T-helper 2 cell treated with Interferon-gamma antibody and Interleukin-4, amounts not matched to agents 5 μg/mL and 100 μg/mL, for 36 hours (primary cell): Measurements from ENCODE around the gene ARHGAP24.

Source experiments
- DNase-seq: peaks from one replicate; pipeline ENCODE4 v3.0.0; 2021; ENCODE audit warnings: low spot score
- H3K27ac Mint-ChIP-seq: one replicate; pipeline ENCODE4 v1.8.0; 2021; ENCODE audit warnings: mild to moderate bottlenecking, mixed read lengths
- H3K27me3 Mint-ChIP-seq: one replicate; pipeline ENCODE4 v1.8.0; 2021; ENCODE audit warnings: low read depth, mixed read lengths
- H3K36me3 Mint-ChIP-seq: one replicate; pipeline ENCODE4 v1.8.0; 2021; ENCODE audit warnings: low read depth, mixed read lengths
- H3K4me1 Mint-ChIP-seq: one replicate; pipeline ENCODE4 v1.8.0; 2021; ENCODE audit warnings: low read depth, mixed read lengths
- H3K4me3 Mint-ChIP-seq: one replicate; pipeline ENCODE4 v1.8.0; 2022; ENCODE audit warnings: mild to moderate bottlenecking, moderate library complexity, mixed read lengths
- H3K9me3 Mint-ChIP-seq: one replicate; pipeline ENCODE4 v1.8.0; 2021; ENCODE audit warnings: mixed read lengths

ARHGAP24 gene

DNA sequence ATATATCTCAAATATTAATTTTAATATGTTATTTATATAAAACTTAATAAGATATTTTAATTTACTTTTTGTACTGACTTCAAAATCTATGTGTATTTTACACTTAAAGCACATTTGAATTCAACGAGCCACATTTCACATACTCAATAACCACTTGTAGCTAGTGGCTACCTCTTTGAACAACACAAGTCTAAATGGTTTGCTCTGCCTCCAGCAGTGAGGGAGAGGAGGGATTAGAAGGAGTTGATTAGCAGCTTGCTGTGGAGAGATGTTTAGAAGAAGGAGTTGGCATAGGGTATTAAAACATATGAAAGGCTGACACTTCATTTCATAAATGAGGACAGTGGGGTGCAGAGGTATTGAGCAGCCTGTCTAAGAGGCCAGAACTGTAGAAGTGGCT lies 124.0 kb downstream of the ARHGAP24 start:
- no peaks in the 10 kb centered on the region for H3K9me3 Mint-ChIP-seq
- no peak overlapping the region for H3K27ac Mint-ChIP-seq
- DNase-seq = no peak
- H3K27me3 Mint-ChIP-seq = no peaks in the 10 kb centered on the region
- H3K36me3 Mint-ChIP-seq = no peaks in the 10 kb centered on the region
- no peak overlapping the region for H3K4me3 Mint-ChIP-seq
- no peaks in the 10 kb centered on the region for H3K4me1 Mint-ChIP-seq

DNA sequence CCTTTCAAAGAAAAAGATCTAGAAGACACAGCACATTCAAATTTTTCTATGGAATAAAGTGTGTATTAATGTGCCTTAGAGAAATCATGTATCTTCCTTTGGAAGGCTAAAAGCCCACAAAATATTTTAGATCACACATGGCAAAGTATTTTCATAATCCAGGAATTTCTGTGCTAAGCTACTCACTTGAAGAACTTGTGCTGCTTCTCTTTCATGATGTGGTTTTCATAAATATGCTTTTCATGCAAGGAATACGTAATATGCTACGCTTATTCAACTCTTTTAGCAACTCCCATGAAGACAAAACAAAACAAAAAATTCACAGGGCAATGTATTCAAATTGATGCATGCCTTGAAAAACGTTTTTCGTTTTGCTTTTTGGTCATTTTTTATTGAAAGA lies 125.6 kb downstream of the ARHGAP24 start:
- H3K27ac Mint-ChIP-seq = no peak overlapping the region

DNA sequence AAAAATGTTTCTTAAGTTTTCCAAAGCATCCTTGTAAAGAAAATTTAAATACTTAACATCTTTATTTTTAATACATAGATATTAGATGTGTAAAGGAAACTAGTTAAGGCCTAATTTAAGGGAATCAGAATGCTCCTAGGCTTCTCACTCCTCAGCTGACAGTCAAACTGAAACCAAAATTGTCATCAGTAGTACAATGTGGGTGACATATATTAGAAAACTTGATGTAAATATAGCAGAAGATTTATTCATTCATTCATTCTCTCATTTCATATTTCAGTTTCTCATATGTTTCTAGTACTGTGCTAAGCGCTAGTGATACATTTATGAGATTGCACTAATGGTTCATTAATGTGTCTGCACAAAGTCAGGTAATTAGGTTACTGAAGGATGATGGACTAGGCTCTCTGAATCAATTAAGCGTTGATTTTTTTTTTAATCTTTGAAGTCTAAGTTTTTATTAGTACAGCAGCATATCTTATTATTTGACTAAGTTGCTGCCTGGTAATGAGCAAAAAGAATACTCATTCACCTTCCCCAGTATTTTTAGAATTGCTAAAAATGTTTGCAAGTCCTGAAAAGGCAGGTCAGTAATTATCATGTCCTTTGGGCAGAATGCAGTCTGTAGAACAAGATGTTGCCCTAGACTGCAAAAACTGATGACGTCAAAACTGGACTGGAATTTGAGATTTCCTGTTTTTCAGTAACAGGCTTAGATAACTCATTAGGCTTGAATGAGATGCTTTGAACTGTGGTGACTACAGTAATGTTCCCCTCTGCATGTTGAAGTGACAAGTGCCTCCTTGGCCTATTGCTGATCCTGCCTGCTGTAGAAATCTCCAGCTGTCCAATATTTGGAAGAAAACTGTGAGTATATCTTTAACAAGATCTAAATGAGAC lies 128.7 kb downstream of the ARHGAP24 start:
- Mint-ChIP-seq H3K9me3 (no peaks in the 10 kb centered on the region), H3K27me3 (no peaks in the 10 kb centered on the region), H3K4me3 (no peak overlapping the region), H3K36me3 (no peaks in the 10 kb centered on the region), H3K4me1 (no peaks in the 10 kb centered on the region), H3K27ac (no peak overlapping the region)
- DNase-seq = no peak

More for the DNA sequence above, 125.6 kb downstream of the ARHGAP24 start:
- Mint-ChIP-seq H3K9me3 (no peaks in the 10 kb centered on the region), H3K36me3 (no peaks in the 10 kb centered on the region), H3K4me1 (no peaks in the 10 kb centered on the region), H3K4me3 (no peak overlapping the region), H3K27me3 (no peaks in the 10 kb centered on the region)
- no peak for DNase-seq

DNA sequence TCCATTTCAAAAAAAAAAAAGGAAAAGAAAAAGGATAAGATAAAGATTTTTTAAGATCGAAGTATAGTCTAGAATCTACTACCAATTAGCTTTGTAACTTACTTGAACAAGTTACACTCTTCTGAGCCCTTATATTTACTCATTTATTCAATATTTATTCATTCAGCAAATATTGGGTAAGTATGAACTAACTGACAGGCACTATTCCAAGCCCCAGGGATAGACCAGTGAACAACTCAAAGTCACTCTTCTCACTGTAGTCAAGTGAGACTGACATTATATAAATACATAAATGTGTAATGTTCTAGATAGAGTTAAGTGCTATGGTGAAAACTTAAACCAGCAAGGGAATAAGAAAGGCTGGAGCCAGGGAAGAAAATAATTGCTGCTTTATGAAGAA lies 131.6 kb downstream of the ARHGAP24 start:
- Mint-ChIP-seq H3K4me3 (no peak overlapping the region), H3K4me1 (no peaks in the 10 kb centered on the region), H3K36me3 (no peaks in the 10 kb centered on the region), H3K27me3 (no peaks in the 10 kb centered on the region), H3K27ac (no peak overlapping the region), H3K9me3 (no peaks in the 10 kb centered on the region)
- no peak for DNase-seq

DNA sequence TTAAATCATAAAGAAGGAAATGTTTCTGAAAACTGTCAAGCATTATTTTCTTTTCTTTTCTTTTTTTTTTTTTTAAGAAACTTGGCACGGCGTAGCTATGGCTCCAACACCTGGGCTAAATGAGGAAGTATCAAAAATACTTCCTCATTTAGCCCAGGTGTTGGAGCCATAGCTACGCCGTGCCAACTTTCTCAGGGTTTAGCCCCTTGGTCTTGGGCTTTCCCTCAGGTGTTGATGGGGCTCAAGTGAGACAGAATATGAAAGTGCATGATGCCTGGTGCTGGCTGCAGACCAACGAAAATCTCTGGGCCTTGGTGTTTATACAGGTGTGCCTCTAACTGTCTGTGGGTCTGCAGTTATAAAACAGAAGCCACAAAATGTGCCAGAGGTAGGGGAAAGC lies 132.7 kb downstream of the ARHGAP24 start:
- Mint-ChIP-seq H3K4me3 (no peak overlapping the region), H3K9me3 (no peaks in the 10 kb centered on the region), H3K4me1 (no peaks in the 10 kb centered on the region), H3K27ac (no peak overlapping the region), H3K36me3 (no peaks in the 10 kb centered on the region), H3K27me3 (no peaks in the 10 kb centered on the region)
- no peak for DNase-seq

DNA sequence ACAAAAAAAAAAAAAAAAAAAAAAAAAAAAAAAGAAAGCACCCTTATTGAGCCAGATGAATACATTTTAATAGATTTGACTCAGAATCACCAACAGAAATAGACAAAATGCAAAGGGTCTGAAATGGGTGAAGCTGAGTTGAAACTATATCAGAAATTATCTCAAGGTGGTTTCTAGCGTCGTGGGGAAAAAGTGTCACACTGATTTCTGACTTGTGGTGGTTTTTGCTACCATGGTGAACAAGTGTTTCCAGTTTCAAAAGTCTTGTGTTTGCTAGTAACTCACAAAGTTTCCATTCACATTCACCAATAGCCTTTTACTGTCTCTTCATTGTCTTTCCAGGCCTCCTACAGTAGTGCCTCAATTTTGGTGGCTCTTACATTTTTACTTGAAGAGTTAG lies 135.5 kb downstream of the ARHGAP24 start:
- Mint-ChIP-seq H3K4me1 (no peaks in the 10 kb centered on the region), H3K27ac (no peak overlapping the region), H3K27me3 (no peaks in the 10 kb centered on the region), H3K9me3 (no peaks in the 10 kb centered on the region), H3K36me3 (no peaks in the 10 kb centered on the region), H3K4me3 (no peak overlapping the region)
- no peak for DNase-seq

DNA sequence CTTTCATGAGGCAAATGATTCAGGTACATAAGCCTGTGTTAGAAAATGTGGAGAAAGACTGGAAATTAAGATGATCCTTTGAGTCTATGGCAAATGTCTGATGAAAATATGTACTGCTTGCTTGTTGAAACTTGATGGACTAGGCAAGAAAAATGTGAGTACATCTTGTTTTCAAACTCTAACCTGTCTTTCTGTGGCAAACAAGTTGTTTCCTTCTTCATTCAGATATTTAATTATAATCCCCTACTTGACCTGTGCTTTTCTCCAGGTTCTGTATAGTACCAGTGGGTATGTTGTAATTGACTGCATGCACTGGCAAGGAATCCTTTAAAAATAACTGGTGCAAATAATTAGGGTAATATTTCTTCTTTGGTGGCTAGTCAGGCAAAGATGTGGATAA lies 136.7 kb downstream of the ARHGAP24 start:
- H3K4me3 Mint-ChIP-seq = no peak overlapping the region
- no peaks in the 10 kb centered on the region for H3K9me3 Mint-ChIP-seq
- no peak for DNase-seq
- no peaks in the 10 kb centered on the region for H3K4me1 Mint-ChIP-seq
- no peaks in the 10 kb centered on the region for H3K27me3 Mint-ChIP-seq
- no peaks in the 10 kb centered on the region for H3K36me3 Mint-ChIP-seq
- no peak overlapping the region for H3K27ac Mint-ChIP-seq

DNA sequence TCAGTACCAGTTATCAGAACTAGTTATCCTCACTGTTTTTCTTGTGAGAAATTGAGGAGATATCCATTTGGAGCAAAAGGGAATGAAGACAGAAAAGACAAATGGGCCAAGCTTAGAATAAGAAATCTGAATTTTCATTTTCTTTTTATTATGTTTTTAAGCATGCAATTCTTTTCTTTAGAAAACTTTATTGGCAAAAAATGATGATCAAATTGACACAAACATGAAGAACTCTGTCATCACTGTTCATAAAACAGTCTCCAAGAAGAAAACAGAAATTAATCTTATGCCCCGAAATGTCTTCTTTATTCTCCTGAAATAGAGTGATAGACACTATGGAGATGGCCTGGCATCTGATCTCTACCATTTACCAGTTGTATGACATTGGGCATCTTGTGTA lies 139.0 kb downstream of the ARHGAP24 start:
- no peak for DNase-seq
- Mint-ChIP-seq H3K4me3 (no peak overlapping the region), H3K27ac (no peak overlapping the region), H3K27me3 (no peaks in the 10 kb centered on the region), H3K36me3 (no peaks in the 10 kb centered on the region), H3K4me1 (no peaks in the 10 kb centered on the region), H3K9me3 (no peaks in the 10 kb centered on the region)

DNA sequence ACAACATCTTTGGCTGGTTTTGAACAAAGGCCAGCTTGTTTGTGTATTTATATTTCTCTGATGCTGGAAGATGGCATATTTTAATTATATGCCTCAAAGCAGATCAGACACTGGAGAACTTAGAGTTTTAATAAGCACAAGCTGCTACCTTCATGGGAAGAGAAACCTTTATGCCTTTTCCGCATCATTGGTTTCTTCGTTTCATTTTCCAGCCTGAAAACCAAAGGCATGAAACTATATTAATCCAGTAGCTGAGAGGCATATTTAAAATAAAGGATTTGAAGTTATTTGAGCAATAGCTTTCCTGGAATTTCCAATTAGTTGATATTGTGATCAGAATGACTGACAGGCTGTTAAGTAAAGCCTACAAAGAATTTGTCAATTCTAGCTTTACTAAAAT lies 141.0 kb downstream of the ARHGAP24 start:
- H3K36me3 Mint-ChIP-seq = no peaks in the 10 kb centered on the region
- no peak overlapping the region for H3K27ac Mint-ChIP-seq
- no peaks in the 10 kb centered on the region for H3K9me3 Mint-ChIP-seq
- no peaks in the 10 kb centered on the region for H3K27me3 Mint-ChIP-seq
- no peak for DNase-seq
- no peak overlapping the region for H3K4me3 Mint-ChIP-seq
- H3K4me1 Mint-ChIP-seq = no peaks in the 10 kb centered on the region

DNA sequence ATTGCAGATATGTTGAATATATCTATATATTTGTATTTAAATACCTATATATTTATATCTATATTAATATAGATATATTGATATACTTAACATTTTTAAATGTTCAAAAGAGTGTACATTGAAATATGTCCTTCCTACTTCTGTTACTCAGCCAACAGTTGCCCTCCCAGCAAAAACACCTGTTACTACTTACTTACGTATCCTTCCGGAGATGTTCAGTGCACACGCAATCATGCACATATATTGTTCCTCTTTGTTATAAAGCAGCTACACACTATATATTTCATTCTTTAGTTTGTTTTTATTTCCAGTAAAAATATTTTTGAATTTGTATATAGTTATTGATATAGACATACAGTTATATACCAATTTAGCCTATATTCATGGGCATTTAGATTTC lies 142.3 kb downstream of the ARHGAP24 start:
- Mint-ChIP-seq H3K27me3 (no peaks in the 10 kb centered on the region), H3K4me1 (no peaks in the 10 kb centered on the region), H3K4me3 (no peak overlapping the region), H3K9me3 (no peaks in the 10 kb centered on the region), H3K27ac (no peak overlapping the region), H3K36me3 (no peaks in the 10 kb centered on the region)
- no peak for DNase-seq

DNA sequence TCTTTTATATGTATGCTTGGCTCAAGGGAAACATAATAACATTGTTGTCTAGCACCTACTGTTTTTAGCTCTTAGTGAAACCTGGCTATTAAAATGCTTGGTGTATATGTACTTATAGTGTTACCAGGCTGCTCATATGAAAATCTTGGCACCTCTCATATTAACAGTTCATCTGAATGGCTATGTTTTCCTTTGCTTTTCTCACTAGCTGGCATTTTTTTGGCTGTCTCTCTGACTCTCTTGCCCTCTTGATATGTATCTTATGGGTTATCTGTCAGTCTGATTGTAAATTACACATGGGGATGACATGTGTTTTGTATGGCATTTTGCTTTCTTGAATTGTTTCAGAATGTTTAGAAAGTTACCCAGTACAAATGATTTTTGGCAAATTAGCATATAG lies 158.0 kb downstream of the ARHGAP24 start:
- H3K36me3 Mint-ChIP-seq = no peaks in the 10 kb centered on the region
- no peak overlapping the region for H3K4me3 Mint-ChIP-seq
- no peaks in the 10 kb centered on the region for H3K27me3 Mint-ChIP-seq
- H3K9me3 Mint-ChIP-seq = peaks cover 8% of the 10 kb centered on the region
- H3K4me1 Mint-ChIP-seq = no peaks in the 10 kb centered on the region
- no peak overlapping the region for H3K27ac Mint-ChIP-seq
- DNase-seq = no peak

DNA sequence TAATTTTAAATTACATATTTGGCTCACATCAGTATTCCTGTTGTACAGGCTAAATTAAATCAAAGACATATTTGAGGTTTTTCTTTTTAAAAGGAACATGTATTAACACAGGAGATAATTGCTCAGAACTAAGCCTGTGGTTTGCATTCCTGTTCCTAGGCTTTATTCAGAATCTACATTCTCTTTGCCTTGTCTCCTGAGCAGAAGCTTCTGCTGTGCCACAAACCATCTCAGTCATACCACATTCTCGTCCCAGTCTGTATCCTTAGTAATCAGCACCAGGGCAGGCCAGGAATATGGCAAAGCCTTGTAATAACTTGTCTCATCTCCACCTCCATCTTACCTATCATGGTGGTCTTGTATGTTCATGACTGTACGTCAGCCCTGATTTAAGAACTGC lies 162.8 kb downstream of the ARHGAP24 start:
- Mint-ChIP-seq H3K27ac (no peak overlapping the region), H3K4me1 (no peaks in the 10 kb centered on the region), H3K27me3 (no peaks in the 10 kb centered on the region), H3K9me3 (no peaks in the 10 kb centered on the region), H3K36me3 (no peaks in the 10 kb centered on the region), H3K4me3 (no peak overlapping the region)
- no peak for DNase-seq

DNA sequence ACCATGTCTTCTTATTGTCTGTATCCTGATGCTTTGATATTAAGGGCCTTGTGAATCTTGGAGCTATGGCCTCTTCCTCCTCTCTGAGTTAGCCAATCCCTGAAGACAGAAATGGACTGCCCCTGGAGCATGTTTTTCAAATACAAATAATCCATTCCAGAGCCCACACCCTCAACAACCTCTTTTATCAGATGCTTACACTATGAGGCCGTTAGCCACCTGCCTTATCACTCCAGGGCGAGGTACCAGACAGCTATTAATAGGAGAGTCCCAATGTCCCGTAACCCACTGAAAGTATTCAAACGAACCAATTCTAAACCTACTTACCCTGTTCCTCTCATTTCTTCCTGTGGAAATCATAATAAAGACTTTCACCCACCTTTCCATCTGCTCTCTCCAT lies 165.0 kb downstream of the ARHGAP24 start:
- no peaks in the 10 kb centered on the region for H3K9me3 Mint-ChIP-seq
- no peaks in the 10 kb centered on the region for H3K4me1 Mint-ChIP-seq
- no peak overlapping the region for H3K27ac Mint-ChIP-seq
- H3K4me3 Mint-ChIP-seq = no peak overlapping the region
- no peak for DNase-seq
- H3K36me3 Mint-ChIP-seq = no peaks in the 10 kb centered on the region
- H3K27me3 Mint-ChIP-seq = no peaks in the 10 kb centered on the region

DNA sequence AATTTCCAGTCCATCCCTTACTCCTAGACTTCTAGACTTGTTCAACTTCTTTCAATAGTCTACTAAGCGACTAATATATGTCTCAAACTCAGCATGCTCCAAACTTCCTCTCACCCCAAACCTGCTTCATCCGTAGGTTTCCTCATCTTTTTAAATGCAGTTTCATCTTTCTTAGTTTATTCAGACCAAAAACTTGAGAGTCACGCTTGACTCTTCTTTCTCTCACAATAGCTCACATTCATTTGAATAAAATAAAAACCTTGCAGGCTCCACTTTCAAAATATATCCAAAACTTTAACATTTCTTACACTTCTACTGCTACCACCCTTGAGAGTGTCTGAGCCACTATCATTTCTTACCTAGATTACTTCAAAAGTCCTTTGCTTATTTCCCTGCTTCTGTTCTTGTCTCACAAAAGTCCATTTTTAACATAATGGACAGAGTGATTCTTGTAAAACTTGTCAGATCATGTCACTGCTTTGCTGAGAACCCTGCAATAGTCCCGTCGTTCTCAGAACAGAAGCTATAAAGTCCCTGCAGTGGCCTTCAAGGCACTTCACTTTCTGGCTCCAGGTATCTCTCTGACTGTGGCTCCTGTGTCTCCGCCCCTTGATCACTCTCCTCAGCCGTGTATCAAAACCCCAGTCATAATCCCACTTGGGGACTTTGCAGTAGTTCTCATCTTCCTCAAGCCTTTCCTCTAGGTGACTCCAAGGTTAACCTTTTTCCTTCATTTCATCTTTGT lies 167.6 kb downstream of the ARHGAP24 start:
- DNase-seq = no peak
- Mint-ChIP-seq H3K36me3 (no peaks in the 10 kb centered on the region), H3K4me1 (no peaks in the 10 kb centered on the region), H3K4me3 (no peak overlapping the region), H3K27ac (no peak overlapping the region), H3K27me3 (no peaks in the 10 kb centered on the region), H3K9me3 (no peaks in the 10 kb centered on the region)
